OCI-LY3 (cell line): ENCODE data around the gene ALDH16A1.
"Not testable (repeated sequence)": the region's sequence is repeated elsewhere in the genome, so short reads cannot be mapped to it uniquely, and the experiment has no call there.

Experiments used
- CTCF ChIP-seq: fragments of 200-600, 300-600 bp; sonication (generic); IDR thresholded peaks from 2 replicates; pipeline ENCODE4 v1.5.1; 2014; ENCODE audit warnings: antibody characterized with exemption, low read length, low read depth
- EZH2phosphoT487 ChIP-seq: fragments of 200-600 bp; shearing (Covaris generic); IDR thresholded peaks from 2 replicates; pipeline ENCODE4 v1.6.1; 2018; ENCODE audit warnings: antibody characterized with exemption, mixed run types, low read depth

DNA sequence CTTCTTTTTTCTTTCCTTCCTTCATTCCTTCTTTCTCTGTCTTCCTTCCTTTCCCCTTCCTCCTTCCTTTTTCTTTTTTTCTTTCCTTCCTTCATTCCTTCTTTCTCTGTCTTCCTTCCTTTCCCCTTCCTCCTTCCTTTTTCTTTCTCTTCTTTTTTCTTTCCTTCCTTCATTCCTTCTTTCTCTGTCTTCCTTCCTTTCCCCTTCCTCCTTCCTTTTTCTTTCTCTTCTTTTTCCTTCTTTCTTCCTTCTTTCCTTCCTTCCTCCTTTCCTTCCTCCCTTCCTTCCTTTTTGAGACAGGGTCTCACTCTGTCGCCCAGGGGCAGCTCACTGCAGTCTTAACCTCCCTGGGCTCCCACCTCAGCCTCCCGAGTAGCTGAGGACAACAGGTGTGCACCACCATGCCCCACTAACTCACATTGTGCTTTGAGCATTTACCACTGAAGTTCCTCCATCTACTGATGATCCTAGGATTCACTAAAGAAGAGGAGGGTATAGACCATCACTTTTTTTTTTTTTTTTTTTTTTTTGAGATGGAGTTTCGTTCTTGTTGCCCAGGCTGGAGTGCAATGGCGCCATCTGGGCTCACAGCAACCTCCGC is 8.8 kb upstream of the ALDH16A1 start:
- TF ChIP-seq CTCF, EZH2phosphoT487: not testable (repeated sequence)
